Suprapubic skin (tissue), 4 donors: ENCODE measurements around the gene OSBP2.

Experiments
- CTCF ChIP-seq, 2 donors: fragments of 200-600 bp in 1 of 2; fragments of 450-650 bp in 1 of 2; sonication (generic) in 1 of 2; IDR thresholded peaks; one replicate each; pipeline ENCODE4 v1.5.1; 2016 to 2019; ENCODE audit warnings: antibody characterized with exemption in 2 of 2, mild to moderate bottlenecking in 1 of 2, moderate library complexity in 1 of 2
- EP300 ChIP-seq: sonication (generic); formaldehyde crosslinking; IDR thresholded peaks from one replicate; pipeline ENCODE4 v1.6.1; 2017; ENCODE audit warnings: antibody characterized with exemption
- POLR2A ChIP-seq, 2 donors: fragments of 450-650 bp; IDR thresholded peaks; one replicate each; pipeline ENCODE4 v1.6.1; 2017; ENCODE audit warnings: antibody characterized with exemption in 2 of 2, mild to moderate bottlenecking in 2 of 2, moderate library complexity in 2 of 2
- POLR2AphosphoS5 ChIP-seq, 3 donors: sonication (generic); formaldehyde crosslinking; IDR thresholded peaks; one replicate each; pipeline ENCODE4 v1.6.1; 2017; ENCODE audit warnings: antibody characterized with exemption in 3 of 3

GRCh38 chr22:30782613-30783012 is 87.9 kb downstream of the OSBP2 start:
- TF ChIP-seq CTCF (IDR thresholded peaks at IDR 0.05): no peak
- no peak for TF ChIP-seq POLR2AphosphoS5 (IDR thresholded peaks at IDR 0.05)
- no peak for TF ChIP-seq POLR2A (IDR thresholded peaks at IDR 0.05)
- no peak for TF ChIP-seq EP300
